ENCODE results near the gene ESF1.

Gene ESF1

DNA sequence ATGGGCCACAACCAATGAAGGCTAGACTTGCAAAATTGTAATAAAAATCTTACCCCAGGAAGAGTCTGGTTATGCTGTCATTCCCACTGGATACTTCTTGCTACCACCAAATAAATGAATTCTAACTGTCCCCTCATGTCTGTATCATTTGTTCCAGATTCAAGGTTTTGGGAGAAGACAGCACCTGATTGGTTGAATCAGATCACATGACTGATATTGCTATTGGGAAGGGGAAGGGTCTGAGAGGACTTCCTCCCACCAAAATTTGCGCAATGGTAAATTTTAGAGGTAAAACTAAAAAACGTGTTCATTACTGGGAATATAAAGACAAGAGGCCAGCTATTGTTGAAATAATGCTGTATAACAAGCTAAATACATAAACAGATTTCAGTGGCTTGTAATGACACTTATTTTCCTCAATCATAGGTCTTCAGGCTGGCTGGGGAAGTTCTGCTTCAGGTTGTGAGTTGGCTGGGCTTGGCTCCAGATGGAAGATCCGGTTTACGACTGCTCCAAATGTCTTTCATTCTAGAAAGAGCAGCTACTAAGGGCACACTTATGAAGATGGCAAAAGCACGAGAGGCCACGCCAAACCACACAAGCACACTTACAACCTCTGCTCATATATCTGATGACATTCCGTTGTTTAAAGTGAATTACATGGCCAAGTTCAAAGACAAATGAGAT lies 118.9 kb downstream of the ESF1 start:
- DNase-seq (ENCODE audit: low read depth in 1 of 2, low spot score in 1 of 2): no peak
- H3K4me3 ChIP-seq (replicated peaks; ENCODE audit: insufficient read depth, low read length): no peak overlapping the region
- TF ChIP-seq, protein P1, sequence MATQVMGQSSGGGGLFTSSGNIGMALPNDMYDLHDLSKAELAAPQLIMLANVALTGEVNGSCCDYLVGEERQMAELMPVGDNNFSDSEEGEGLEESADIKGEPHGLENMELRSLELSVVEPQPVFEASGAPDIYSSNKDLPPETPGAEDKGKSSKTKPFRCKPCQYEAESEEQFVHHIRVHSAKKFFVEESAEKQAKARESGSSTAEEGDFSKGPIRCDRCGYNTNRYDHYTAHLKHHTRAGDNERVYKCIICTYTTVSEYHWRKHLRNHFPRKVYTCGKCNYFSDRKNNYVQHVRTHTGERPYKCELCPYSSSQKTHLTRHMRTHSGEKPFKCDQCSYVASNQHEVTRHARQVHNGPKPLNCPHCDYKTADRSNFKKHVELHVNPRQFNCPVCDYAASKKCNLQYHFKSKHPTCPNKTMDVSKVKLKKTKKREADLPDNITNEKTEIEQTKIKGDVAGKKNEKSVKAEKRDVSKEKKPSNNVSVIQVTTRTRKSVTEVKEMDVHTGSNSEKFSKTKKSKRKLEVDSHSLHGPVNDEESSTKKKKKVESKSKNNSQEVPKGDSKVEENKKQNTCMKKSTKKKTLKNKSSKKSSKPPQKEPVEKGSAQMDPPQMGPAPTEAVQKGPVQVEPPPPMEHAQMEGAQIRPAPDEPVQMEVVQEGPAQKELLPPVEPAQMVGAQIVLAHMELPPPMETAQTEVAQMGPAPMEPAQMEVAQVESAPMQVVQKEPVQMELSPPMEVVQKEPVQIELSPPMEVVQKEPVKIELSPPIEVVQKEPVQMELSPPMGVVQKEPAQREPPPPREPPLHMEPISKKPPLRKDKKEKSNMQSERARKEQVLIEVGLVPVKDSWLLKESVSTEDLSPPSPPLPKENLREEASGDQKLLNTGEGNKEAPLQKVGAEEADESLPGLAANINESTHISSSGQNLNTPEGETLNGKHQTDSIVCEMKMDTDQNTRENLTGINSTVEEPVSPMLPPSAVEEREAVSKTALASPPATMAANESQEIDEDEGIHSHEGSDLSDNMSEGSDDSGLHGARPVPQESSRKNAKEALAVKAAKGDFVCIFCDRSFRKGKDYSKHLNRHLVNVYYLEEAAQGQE (IDR thresholded peaks at IDR 0.05; ENCODE audit: insufficient replicate concordance, low read depth): no peak
- TF ChIP-seq GABPA (IDR thresholded peaks at IDR 0.05; ENCODE audit: low read depth) (no peak), POLR2AphosphoS5 (IDR thresholded peaks at IDR 0.05; ENCODE audit: low read depth) (no peak), SPI1 (IDR thresholded peaks at IDR 0.05; ENCODE audit: borderline replicate concordance, low read depth) (no peak)
- TF ChIP-seq, protein P2, sequence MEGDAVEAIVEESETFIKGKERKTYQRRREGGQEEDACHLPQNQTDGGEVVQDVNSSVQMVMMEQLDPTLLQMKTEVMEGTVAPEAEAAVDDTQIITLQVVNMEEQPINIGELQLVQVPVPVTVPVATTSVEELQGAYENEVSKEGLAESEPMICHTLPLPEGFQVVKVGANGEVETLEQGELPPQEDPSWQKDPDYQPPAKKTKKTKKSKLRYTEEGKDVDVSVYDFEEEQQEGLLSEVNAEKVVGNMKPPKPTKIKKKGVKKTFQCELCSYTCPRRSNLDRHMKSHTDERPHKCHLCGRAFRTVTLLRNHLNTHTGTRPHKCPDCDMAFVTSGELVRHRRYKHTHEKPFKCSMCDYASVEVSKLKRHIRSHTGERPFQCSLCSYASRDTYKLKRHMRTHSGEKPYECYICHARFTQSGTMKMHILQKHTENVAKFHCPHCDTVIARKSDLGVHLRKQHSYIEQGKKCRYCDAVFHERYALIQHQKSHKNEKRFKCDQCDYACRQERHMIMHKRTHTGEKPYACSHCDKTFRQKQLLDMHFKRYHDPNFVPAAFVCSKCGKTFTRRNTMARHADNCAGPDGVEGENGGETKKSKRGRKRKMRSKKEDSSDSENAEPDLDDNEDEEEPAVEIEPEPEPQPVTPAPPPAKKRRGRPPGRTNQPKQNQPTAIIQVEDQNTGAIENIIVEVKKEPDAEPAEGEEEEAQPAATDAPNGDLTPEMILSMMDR (IDR thresholded peaks at IDR 0.05; ENCODE audit: insufficient read depth, low read length): no peak
- H3K27me3 ChIP-seq (ENCODE audit: insufficient read depth, poor library complexity, severe bottlenecking): peaks cover 2% of the 10 kb centered on the region
- H3K27ac ChIP-seq (replicated peaks): no peak overlapping the region
